K562 (cell line): ENCODE results near the gene ZFR2. TPM values are rescaled to one million over a fixed set of nuclear protein-coding genes. Genes with fewer than 3 reads are reported as not detected.

Source experiments
- CTBP1 ChIP-seq: fragments of 450-650 bp; IDR thresholded peaks from 2 replicates; pipeline ENCODE4 v1.6.1; 2016; ENCODE audit warnings: borderline replicate concordance
- CTCF ChIP-seq, 3 experiments: IDR thresholded peaks in 2 of 3; conservative IDR thresholded peaks in 1 of 3; 2 replicates each; pipeline ENCODE4 v1.5.1; 2011 to 2012; ENCODE audit warnings: low read length in 3 of 3, mild to moderate bottlenecking in 3 of 3, control low read depth in 2 of 3, improper control_type of control experiment in 1 of 3, inconsistent platforms in 1 of 3, low read depth in 1 of 3, mixed read lengths in 1 of 3, moderate library complexity in 1 of 3; ENCODE audit not compliant: insufficient read depth in 2 of 3
- EP400 ChIP-seq: fragments of 450-650 bp; IDR thresholded peaks from 2 replicates; pipeline ENCODE4 v1.6.1; 2017; ENCODE audit warnings: antibody characterized with exemption, mild to moderate bottlenecking, moderate library complexity
- MAFK ChIP-seq: IDR thresholded peaks from 2 replicates; pipeline ENCODE4 v1.6.1; 2011; ENCODE audit warnings: low read length, improper control_type of control experiment
- RB1 ChIP-seq: fragments of 450-650 bp; IDR thresholded peaks from 2 replicates; pipeline ENCODE4 v1.6.1; 2017; ENCODE audit warnings: low read depth, mild to moderate bottlenecking
- TEAD1 ChIP-seq, 2 experiments: fragments of 450-650 bp in 1 of 2; sonication (generic) in 1 of 2; formaldehyde crosslinking; IDR thresholded peaks; 2 replicates each; pipeline versions ENCODE4 v1.4.0 to v1.8.0; 2020 to 2022; ENCODE audit warnings: mild to moderate bottlenecking in 2 of 2, missing genetic modification reagents in 1 of 2
- TEAD4 ChIP-seq, 2 experiments: sonication (generic) in 1 of 2; formaldehyde crosslinking in 1 of 2; IDR thresholded peaks; 2 replicates each; pipeline versions ENCODE4 v1.6.1 to v1.8.0; 2012 to 2022; ENCODE audit warnings: borderline replicate concordance in 1 of 2, inconsistent platforms in 1 of 2, low read length in 1 of 2, mild to moderate bottlenecking in 1 of 2, missing genetic modification reagents in 1 of 2
- ZBTB40 ChIP-seq, 2 experiments: fragments of 450-650 bp in 1 of 2; sonication (generic) in 1 of 2; formaldehyde crosslinking in 1 of 2; IDR thresholded peaks; 2 replicates each; pipeline versions ENCODE4 v1.7.1 to v1.9.0; 2016 to 2022; ENCODE audit warnings: inconsistent platforms in 1 of 2, mild to moderate bottlenecking in 1 of 2, missing genetic modification reagents in 1 of 2
- ZBTB7A ChIP-seq: IDR thresholded peaks from 2 replicates; pipeline ENCODE4 v1.6.1; 2011; ENCODE audit warnings: low read depth, mild to moderate bottlenecking, low read length, moderate library complexity, borderline replicate concordance; ENCODE audit not compliant: control insufficient read depth
- ZNF121 ChIP-seq: sonication (generic); formaldehyde crosslinking; conservative IDR thresholded peaks from 2 replicates; pipeline ENCODE4 v1.8.0; 2022; ENCODE audit warnings: missing genetic modification reagents
- polyA plus RNA-seq, 8 experiments: library from polyadenylated mRNA; depleted of rRNA in 4 of 8; stranded (reverse) in 5 of 8; unstranded in 3 of 8; fragments of >200 nt; fragmentation: Nextera tagmentation in 2 of 8; fragmentation: Illumina TruSeq in 1 of 8; extraction: Ambion mirVana in 2 of 8; extraction: Trizol in 1 of 8; gene quantifications; 2 replicates each; pipeline versions ENCODE4 v1.2.1 to v1.2.3, GENCODE V29; 2011 to 2014; ENCODE audit warnings: inconsistent platforms in 1 of 8, missing spikeins in 1 of 8
- total RNA-seq, 7 experiments: library from RNA; depleted of rRNA in 6 of 7; stranded (reverse); fragments of >200 nt in 6 of 7; fragmentation: Illumina TruSeq in 2 of 7; extraction: Trizol in 2 of 7; gene quantifications; 2 replicates each; pipeline versions ENCODE4 v1.2.1 to v1.2.3, GENCODE V29; 2011 to 2021; ENCODE audit warnings: low replicate concordance in 1 of 7
- TF ChIP-seq, protein P1 (sequence below): fragments of 450-650 bp; formaldehyde crosslinking; conservative IDR thresholded peaks from 2 replicates; pipeline ENCODE4 v1.4.0; 2022; ENCODE audit warnings: mild to moderate bottlenecking, missing genetic modification characterization

Gene ZFR2
- total and polyA plus RNA-seq, 9 of the 15 experiments (the other 6 are each of a cell fraction or from before 2014, with no cell fraction given), result 0.03 to 0.59 (median 0.07) TPM; not detected in 6

DNA sequence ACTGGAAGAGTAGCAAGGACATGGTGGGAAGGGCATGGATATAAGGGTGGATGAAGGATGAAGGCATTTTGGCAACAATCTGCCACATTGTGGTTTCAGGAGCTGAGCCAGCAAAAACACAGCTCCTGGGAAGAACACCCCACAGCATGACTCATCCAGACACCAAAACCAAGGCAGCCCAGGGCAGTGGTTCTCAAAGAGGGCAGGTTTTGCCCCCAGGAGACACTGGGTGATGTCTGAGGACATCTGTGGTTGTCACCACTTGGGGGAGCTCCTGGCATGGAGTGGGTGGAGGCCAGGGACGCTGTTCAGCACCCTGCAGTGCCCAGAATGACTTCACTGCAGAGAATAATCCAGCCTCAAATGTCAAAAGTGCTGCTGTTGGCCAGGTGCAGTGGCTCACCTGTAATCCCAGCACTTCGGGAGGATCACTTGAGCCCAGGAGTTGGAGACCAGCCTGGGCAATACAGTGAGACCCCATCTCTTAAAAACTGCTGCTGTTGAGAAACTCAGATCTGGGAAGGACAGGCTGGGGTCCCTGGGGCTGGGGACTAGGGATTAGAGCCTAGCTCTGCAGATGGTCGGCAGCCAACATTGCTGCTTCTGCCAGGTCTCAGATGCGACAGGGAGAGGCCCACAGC, 16.1 kb downstream of the ZFR2 start (continued):
- TF ChIP-seq CTCF (IDR thresholded peaks at IDR 0.05 in 2 of 3, conservative IDR thresholded peaks at IDR 0.05 in 1 of 3; ENCODE audit: insufficient read depth in 2 of 3, low read depth in 1 of 3, low read length in 3 of 3), result peak; percentile 81 to 82 (median 82)
- TF ChIP-seq ZBTB7A, result peak; percentile 27; the same call in 1 of the 2 replicates
- TF ChIP-seq EP400, result no peak
- TF ChIP-seq TEAD1 (CRISPR knock-in tag; IDR thresholded peaks at IDR 0.05), result peak in 1 of 2 experiments; percentile 63; a peak in 1 of 4 replicates
- peak; percentile 95 for TF ChIP-seq ZNF121 (CRISPR knock-in tag)
- TF ChIP-seq TEAD4 (IDR thresholded peaks at IDR 0.05; ENCODE audit: low read length), result no peak
- TF ChIP-seq TEAD4 (CRISPR knock-in tag; IDR thresholded peaks at IDR 0.05; ENCODE audit: borderline replicate concordance), result 0 out of 2 replicates have a peak, but pooled peaks have one; percentile 12
- peak; percentile 46; the same call in 1 of the 2 replicates for TF ChIP-seq RB1
- TF ChIP-seq, protein P1, sequence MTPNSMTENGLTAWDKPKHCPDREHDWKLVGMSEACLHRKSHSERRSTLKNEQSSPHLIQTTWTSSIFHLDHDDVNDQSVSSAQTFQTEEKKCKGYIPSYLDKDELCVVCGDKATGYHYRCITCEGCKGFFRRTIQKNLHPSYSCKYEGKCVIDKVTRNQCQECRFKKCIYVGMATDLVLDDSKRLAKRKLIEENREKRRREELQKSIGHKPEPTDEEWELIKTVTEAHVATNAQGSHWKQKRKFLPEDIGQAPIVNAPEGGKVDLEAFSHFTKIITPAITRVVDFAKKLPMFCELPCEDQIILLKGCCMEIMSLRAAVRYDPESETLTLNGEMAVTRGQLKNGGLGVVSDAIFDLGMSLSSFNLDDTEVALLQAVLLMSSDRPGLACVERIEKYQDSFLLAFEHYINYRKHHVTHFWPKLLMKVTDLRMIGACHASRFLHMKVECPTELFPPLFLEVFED (CRISPR knock-in tag), result no peak
- no peak for TF ChIP-seq ZBTB40 (IDR thresholded peaks at IDR 0.05)
- TF ChIP-seq ZBTB40 (CRISPR knock-in tag; IDR thresholded peaks at IDR 0.05), result no peak
- peak; percentile 60; the same call in 1 of the 2 replicates for TF ChIP-seq CTBP1
- peak; percentile 79 for TF ChIP-seq MAFK
